Caco-2 (cell line): ENCODE measurements around the gene CACNB2. TPM values are rescaled to one million over a fixed set of nuclear protein-coding genes. Genes with fewer than 3 reads are reported as not detected.

Experiments
- BruUV-seq: library from RNA; stranded (reverse); fragments of 400-500 nt; replicated peaks from 2 replicates; lab custom pipeline; 2021; lab: Mats Ljungman, UMichigan
- CTCF ChIA-PET: fragments of 300-600 bp; sonication (Branson Sonifier 250); formaldehyde crosslinking; loops from one replicate; lab custom pipeline; 2022; ENCODE audit warnings: antibody characterized with exemption; lab: Charles Lee
- POLR2A ChIA-PET: fragments of 300-600 bp; sonication (Branson Sonifier 250); formaldehyde crosslinking; loops from one replicate; lab custom pipeline; 2022; ENCODE audit warnings: antibody characterized with exemption; lab: Charles Lee
- DNase-seq, 2 experiments: peaks; one replicate each; pipeline versions ENCODE4 v3.0.0 to v3.0.0-alpha.2; 2020 to 2022
- H3K27me3 ChIP-seq: replicated peaks from 2 replicates; pipeline ENCODE4 v1.6.0; 2011; ENCODE audit warnings: low read length; ENCODE audit not compliant: control insufficient read depth, insufficient read depth
- H3K36me3 ChIP-seq: 2 replicates; pipeline ENCODE4 v1.5.1; 2011; ENCODE audit warnings: low read length; ENCODE audit not compliant: control insufficient read depth, insufficient read depth
- H3K4me1 ChIP-seq: fragments of 250-450 bp; sonication (Bioruptor Pico); 2 replicates; pipeline ENCODE4 v1.5.1; 2020; ENCODE audit warnings: mild to moderate bottlenecking
- H3K4me3 ChIP-seq: 2 replicates; pipeline ENCODE4 v1.5.1; 2011; ENCODE audit warnings: low read depth, mild to moderate bottlenecking, control low read depth, low read length
- H3K9me3 ChIP-seq: fragments of 250-450 bp; sonication (Bioruptor Pico); 2 replicates; pipeline ENCODE4 v1.5.1; 2020; ENCODE audit warnings: mild to moderate bottlenecking, moderate library complexity
- H3K27ac Mint-ChIP-seq: one replicate; pipeline ENCODE4 v1.8.0; 2022; ENCODE audit warnings: mixed read lengths; ENCODE audit not compliant: unreplicated experiment
- H3K27me3 Mint-ChIP-seq: one replicate; pipeline ENCODE4 v1.8.0; 2022; ENCODE audit warnings: mixed read lengths; ENCODE audit not compliant: insufficient read depth, unreplicated experiment
- H3K36me3 Mint-ChIP-seq: one replicate; pipeline ENCODE4 v1.8.0; 2022; ENCODE audit warnings: mild to moderate bottlenecking, mixed read lengths; ENCODE audit not compliant: insufficient read depth, unreplicated experiment
- H3K4me1 Mint-ChIP-seq: one replicate; pipeline ENCODE4 v1.8.0; 2022; ENCODE audit warnings: low read depth, mixed read lengths; ENCODE audit not compliant: unreplicated experiment
- H3K4me3 Mint-ChIP-seq: one replicate; pipeline ENCODE4 v1.8.0; 2022; ENCODE audit warnings: mild to moderate bottlenecking, moderate library complexity, mixed read lengths; ENCODE audit not compliant: unreplicated experiment
- H3K9me3 Mint-ChIP-seq: one replicate; pipeline ENCODE4 v1.8.0; 2022; ENCODE audit warnings: mixed read lengths; ENCODE audit not compliant: unreplicated experiment
- CTCF ChIP-seq, 2 experiments: fragments of 200-600 bp in 1 of 2; IDR thresholded peaks; 1 replicate in 1 of 2; 2 replicates in 1 of 2; pipeline versions ENCODE4 v1.5.1 to v1.8.0; 2011 to 2022; ENCODE audit warnings: antibody characterized with exemption in 1 of 2, control low read depth in 1 of 2, inconsistent platforms in 1 of 2, low read depth in 1 of 2, low read length in 1 of 2, mild to moderate bottlenecking in 1 of 2, moderate library complexity in 1 of 2; ENCODE audit not compliant: insufficient read depth in 1 of 2, severe bottlenecking in 1 of 2, unreplicated experiment in 1 of 2
- intact Hi-C: fragments of 100-400 bp; cut with micrococcal nuclease; formaldehyde crosslinking; loops from one replicate; pipeline ENCODE4 v1.10.0; 2022; ENCODE audit not compliant: unreplicated experiment
- total RNA-seq: library from RNA; stranded (reverse); gene quantifications from 2 replicates; pipeline ENCODE4 v1.2.3, GENCODE V29; 2022

CACNB2 gene
- total RNA-seq, 1 experiment from 2014 or later, result 0.98 TPM

- H3K27ac Mint-ChIP-seq, result no peak overlapping the region
- BruUV-seq, result no TSS peak
- no peak for TF ChIP-seq CTCF (IDR thresholded peaks at IDR 0.05; ENCODE audit: insufficient read depth in 1 of 2, low read depth in 1 of 2, low read length in 1 of 2, severe bottlenecking in 1 of 2, unreplicated experiment in 1 of 2)
Observed at GRCh38 chr10:18290651-18291313, 150.6 kb downstream of the CACNB2 start.

GRCh38 chr10:18293536-18294510, 153.6 kb downstream of the CACNB2 start:
- DNase-seq, result no peak
- no TSS peak for BruUV-seq

More at GRCh38 chr10:18290651-18291313, 150.6 kb downstream of the CACNB2 start:
- Mint-ChIP-seq H3K36me3 (no peaks in the 10 kb centered on the region), H3K4me1 (no peaks in the 10 kb centered on the region), H3K27me3 (peaks cover 3% of the 10 kb centered on the region), H3K4me3 (no peak overlapping the region), H3K9me3 (no peaks in the 10 kb centered on the region)
- no peaks in the 10 kb centered on the region for H3K27me3 ChIP-seq
- ChIA-PET POLR2A (no interaction called here), CTCF (no interaction called here)
- no peak for DNase-seq
- H3K9me3 ChIP-seq, result peaks cover 3% of the 10 kb centered on the region
- H3K4me3 ChIP-seq, result no peak overlapping the region
- H3K36me3 ChIP-seq, result no peaks in the 10 kb centered on the region
- no peaks in the 10 kb centered on the region for H3K4me1 ChIP-seq
- intact Hi-C loops, result no loop called here

More at GRCh38 chr10:18293536-18294510, 153.6 kb downstream of the CACNB2 start:
- Histone ChIP-seq H3K9me3 (no peaks in the 10 kb centered on the region), H3K4me3 (no peak overlapping the region), H3K36me3 (no peaks in the 10 kb centered on the region), H3K4me1 (no peaks in the 10 kb centered on the region), H3K27me3 (no peaks in the 10 kb centered on the region)
- Mint-ChIP-seq H3K4me3 (no peak overlapping the region), H3K9me3 (no peaks in the 10 kb centered on the region), H3K27me3 (peaks cover 11% of the 10 kb centered on the region), H3K4me1 (no peaks in the 10 kb centered on the region), H3K27ac (no peak overlapping the region), H3K36me3 (no peaks in the 10 kb centered on the region)
- ChIA-PET POLR2A (no interaction called here), CTCF (no interaction called here)
- no peak for TF ChIP-seq CTCF (IDR thresholded peaks at IDR 0.05; ENCODE audit: insufficient read depth in 1 of 2, low read depth in 1 of 2, low read length in 1 of 2, severe bottlenecking in 1 of 2, unreplicated experiment in 1 of 2)
- intact Hi-C loops, result no loop called here
